Left lung (tissue), 10 donors: Measurements from ENCODE around the gene ALDH2. TPM values are rescaled to one million over a fixed set of nuclear protein-coding genes. Genes with fewer than 3 reads are reported as not detected.

Experiments used
- ATAC-seq: fragments of 200-7000 bp; cut with Tn5 transposase; one replicate; pipeline ENCODE4 v1.9.1; 2020; ENCODE audit warnings: moderate library complexity
- DNase-seq, 4 donors: peaks; one replicate each; pipeline ENCODE4 v3.0.0-alpha.2; 2013 to 2020
- H3K27ac ChIP-seq, 2 donors: fragments of 200-600 bp; sonication (generic) in 1 of 2; one replicate each; pipeline versions ENCODE4 v1.5.0 to v1.8.0; 2020 to 2021
- H3K27me3 ChIP-seq, 2 donors: fragments of 200-600 bp; sonication (generic) in 1 of 2; one replicate each; pipeline versions ENCODE4 v1.5.0 to v1.8.0; 2020 to 2021
- H3K36me3 ChIP-seq, 2 donors: fragments of 200-600 bp; sonication (generic) in 1 of 2; one replicate each; pipeline versions ENCODE4 v1.5.0 to v1.8.0; 2020 to 2021
- H3K4me1 ChIP-seq, 2 donors: fragments of 200-600 bp; one replicate each; pipeline ENCODE4 v1.8.0; 2021
- H3K4me3 ChIP-seq, 2 donors: fragments of 200-600 bp; sonication (generic) in 1 of 2; one replicate each; pipeline versions ENCODE4 v1.5.0 to v1.8.0; 2020 to 2021; ENCODE audit warnings: mild to moderate bottlenecking in 1 of 2
- H3K9me3 ChIP-seq, 2 donors: fragments of 200-600 bp; sonication (generic) in 1 of 2; one replicate each; pipeline versions ENCODE4 v1.5.0 to v1.8.0; 2020 to 2021
- intact Hi-C, 2 donors: fragments of 100-400 bp; cut with DNase I; formaldehyde crosslinking; loops; one replicate each; pipeline versions ENCODE4 v1.11.2 to v1.14.2; 2022
- polyA plus RNA-seq, 6 donors: library from polyadenylated mRNA; unstranded; fragments of 120-200 nt; gene quantifications; one replicate each; pipeline ENCODE4 v1.2.1, GENCODE V29; 2013; ENCODE audit not compliant: insufficient read length in 6 of 6
- total RNA-seq, 2 donors: library from RNA; stranded (reverse); fragmentation: NEBNext Ultra II Directional; extraction: Animal tissue kit (Norgen Biotek cat#: 25700); gene quantifications; one replicate each; pipeline ENCODE4 v1.2.1, GENCODE V29; 2021
- TF ChIP-seq, protein P1 (sequence below), 2 donors: fragments of 200-600 bp; sonication (generic) in 1 of 2; IDR thresholded peaks; one replicate each; pipeline versions ENCODE4 v1.5.0 to v1.8.0; 2021; ENCODE audit warnings: antibody characterized with exemption in 2 of 2
- donor health status: DM: no; HTN: yes; CAD: no.
- donor health status: DM: no; HTN: no; CAD: no.

The ALDH2 gene
- total and polyA plus RNA-seq, 8 donors: 91.6 to 289 (median 104) TPM

DNA sequence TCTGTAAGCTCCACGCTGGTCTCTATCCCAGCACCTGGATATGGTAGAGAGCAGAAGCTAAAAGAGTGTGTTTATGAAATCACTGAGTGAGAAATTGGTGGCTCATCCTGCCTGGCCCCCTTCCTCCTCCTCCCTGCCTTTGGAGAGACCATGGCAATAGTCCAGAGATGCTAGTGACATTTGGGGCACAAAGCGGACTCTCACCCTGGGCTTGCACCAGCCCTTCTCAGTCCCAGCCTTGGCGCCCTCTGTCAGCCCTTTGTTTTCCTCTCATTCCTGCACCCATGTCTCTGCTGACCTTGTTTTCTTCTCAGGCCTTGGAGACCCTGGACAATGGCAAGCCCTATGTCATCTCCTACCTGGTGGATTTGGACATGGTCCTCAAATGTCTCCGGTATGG is 18.2 kb downstream of the ALDH2 start:
- intact Hi-C loops: no loop called here
- H3K27ac ChIP-seq: no peak overlapping the region
- DNase-seq (peak in 1 of 4 donors; percentile 17), ATAC-seq (no peak)
- peaks cover 5 to 21% of the 10 kb centered on the region in 2 donors for H3K4me1 ChIP-seq
- H3K27me3 ChIP-seq: no peaks in the 10 kb centered on the region
- H3K36me3 ChIP-seq: peaks cover 0 to 96% of the 10 kb centered on the region in 2 donors
- H3K9me3 ChIP-seq: peaks cover 0 to 3% of the 10 kb centered on the region in 2 donors
- TF ChIP-seq, protein P1, sequence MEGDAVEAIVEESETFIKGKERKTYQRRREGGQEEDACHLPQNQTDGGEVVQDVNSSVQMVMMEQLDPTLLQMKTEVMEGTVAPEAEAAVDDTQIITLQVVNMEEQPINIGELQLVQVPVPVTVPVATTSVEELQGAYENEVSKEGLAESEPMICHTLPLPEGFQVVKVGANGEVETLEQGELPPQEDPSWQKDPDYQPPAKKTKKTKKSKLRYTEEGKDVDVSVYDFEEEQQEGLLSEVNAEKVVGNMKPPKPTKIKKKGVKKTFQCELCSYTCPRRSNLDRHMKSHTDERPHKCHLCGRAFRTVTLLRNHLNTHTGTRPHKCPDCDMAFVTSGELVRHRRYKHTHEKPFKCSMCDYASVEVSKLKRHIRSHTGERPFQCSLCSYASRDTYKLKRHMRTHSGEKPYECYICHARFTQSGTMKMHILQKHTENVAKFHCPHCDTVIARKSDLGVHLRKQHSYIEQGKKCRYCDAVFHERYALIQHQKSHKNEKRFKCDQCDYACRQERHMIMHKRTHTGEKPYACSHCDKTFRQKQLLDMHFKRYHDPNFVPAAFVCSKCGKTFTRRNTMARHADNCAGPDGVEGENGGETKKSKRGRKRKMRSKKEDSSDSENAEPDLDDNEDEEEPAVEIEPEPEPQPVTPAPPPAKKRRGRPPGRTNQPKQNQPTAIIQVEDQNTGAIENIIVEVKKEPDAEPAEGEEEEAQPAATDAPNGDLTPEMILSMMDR (IDR thresholded peaks at IDR 0.05): no peak
- no peak overlapping the region for H3K4me3 ChIP-seq

DNA sequence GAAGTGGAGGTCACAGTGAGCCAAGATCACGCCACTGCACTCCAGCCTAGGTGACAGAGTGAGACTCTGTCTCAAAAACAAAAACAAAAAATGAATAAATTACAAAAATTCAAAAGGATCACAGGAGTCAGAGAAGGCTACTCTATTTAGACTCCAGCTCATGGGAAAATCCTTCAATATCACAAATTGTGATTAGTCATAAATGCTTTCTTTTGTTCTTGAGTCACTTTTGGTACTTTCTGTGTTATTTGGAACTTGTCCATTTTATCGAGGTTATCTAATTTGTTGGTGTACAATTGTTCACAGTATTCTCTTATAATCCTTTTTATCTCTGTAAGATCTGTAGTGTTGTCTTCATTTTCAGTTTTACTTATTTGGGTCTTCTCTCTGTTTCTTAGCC is 18.9 kb downstream of the ALDH2 start:
- H3K27ac ChIP-seq: peak overlapping the region in 1 of 2 donors; percentile 35
- no peak overlapping the region for H3K4me3 ChIP-seq
- H3K9me3 ChIP-seq: peaks cover 0 to 3% of the 10 kb centered on the region in 2 donors
- intact Hi-C loops: no loop called here
- H3K27me3 ChIP-seq: no peaks in the 10 kb centered on the region
- peaks cover 0 to 99% of the 10 kb centered on the region in 2 donors for H3K36me3 ChIP-seq
- ATAC-seq (no peak), DNase-seq (no peak)
- TF ChIP-seq, protein P1 (IDR thresholded peaks at IDR 0.05): no peak
- H3K4me1 ChIP-seq: peaks cover 2 to 14% of the 10 kb centered on the region in 2 donors

DNA sequence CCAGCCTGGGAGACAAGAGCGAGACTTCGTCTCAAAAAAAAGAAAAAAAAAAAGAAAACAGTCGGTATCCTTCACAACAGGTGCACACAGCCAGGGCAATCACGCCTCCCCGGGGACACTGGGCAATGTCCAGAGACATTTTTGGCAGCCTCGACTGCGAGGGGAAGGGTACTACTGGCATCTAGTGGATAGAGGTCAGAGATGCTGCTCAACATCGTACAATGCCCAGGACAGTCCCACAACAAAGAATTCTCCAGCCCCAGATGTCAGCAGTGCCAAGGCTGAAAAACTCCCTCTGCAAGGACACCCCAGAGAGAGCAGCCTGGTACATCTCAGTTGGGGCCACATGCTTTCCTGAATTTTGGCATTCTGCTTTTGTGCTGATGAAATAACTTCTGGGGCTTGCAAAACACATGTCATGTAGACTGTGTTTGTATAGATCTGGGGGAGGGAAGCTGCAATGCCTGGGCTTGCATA is 21.5 kb downstream of the ALDH2 start:
- intact Hi-C loops: no loop called here
- ATAC-seq (peak; percentile 54), DNase-seq (peak in 1 of 4 donors; percentile 47)
- no peaks in the 10 kb centered on the region for H3K9me3 ChIP-seq
- no peak overlapping the region for H3K4me3 ChIP-seq
- H3K27me3 ChIP-seq: no peaks in the 10 kb centered on the region
- peaks cover 0 to 9% of the 10 kb centered on the region in 2 donors for H3K4me1 ChIP-seq
- TF ChIP-seq, protein P1 (IDR thresholded peaks at IDR 0.05): peak in 1 of 2 donors; percentile 37
- H3K27ac ChIP-seq: peak overlapping the region in 1 of 2 donors; percentile 28
- peaks cover 0 to 99% of the 10 kb centered on the region in 2 donors for H3K36me3 ChIP-seq

DNA sequence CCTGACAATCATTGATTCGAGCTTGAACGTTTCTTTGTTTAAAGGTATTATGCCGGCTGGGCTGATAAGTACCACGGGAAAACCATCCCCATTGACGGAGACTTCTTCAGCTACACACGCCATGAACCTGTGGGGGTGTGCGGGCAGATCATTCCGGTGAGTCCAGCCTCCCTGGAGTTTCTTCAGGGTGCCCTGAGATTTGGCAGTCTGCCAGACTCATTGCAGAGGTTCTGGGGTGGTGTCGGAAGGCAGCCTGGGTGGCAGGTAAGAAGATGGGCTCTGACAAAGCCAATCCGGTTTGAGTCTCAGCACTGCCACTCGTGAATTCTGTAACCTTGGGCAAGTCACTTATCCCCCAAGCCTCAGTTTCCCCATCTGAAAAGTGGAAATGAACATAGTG is 23.0 kb downstream of the ALDH2 start:
- no peaks in the 10 kb centered on the region for H3K27me3 ChIP-seq
- TF ChIP-seq, protein P1 (IDR thresholded peaks at IDR 0.05): no peak
- H3K4me3 ChIP-seq: no peak overlapping the region
- intact Hi-C loops: no loop called here
- ATAC-seq (no peak), DNase-seq (peak in 1 of 4 donors; percentile 17)
- no peaks in the 10 kb centered on the region for H3K9me3 ChIP-seq
- H3K4me1 ChIP-seq: peaks cover 0 to 9% of the 10 kb centered on the region in 2 donors
- H3K36me3 ChIP-seq: peaks cover 0 to 99% of the 10 kb centered on the region in 2 donors
- H3K27ac ChIP-seq: no peak overlapping the region

DNA sequence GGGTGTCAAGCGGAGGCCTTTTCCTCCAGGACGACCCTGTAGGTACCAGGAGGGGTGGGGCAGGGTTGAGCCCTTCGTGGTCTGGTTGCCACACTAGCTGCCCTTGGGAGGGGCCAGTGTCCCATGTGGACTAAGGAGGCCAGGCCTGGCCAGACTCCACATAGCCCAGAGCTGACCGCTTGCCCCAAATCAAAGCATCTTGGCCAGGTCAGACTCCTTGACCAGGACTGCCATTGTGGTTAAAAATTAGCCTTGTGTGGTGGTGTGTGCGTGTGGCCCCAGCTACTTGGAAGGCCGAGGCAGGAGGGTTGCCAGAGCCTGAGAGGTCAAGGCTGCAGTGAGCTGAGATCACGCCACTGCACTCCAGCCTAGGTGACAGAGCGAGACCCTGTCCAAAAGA is 24.8 kb downstream of the ALDH2 start:
- peak overlapping the region in 1 of 2 donors; percentile 9 for H3K27ac ChIP-seq
- ATAC-seq: no peak
- intact Hi-C loops: no loop called here
- no peaks in the 10 kb centered on the region for H3K9me3 ChIP-seq
- H3K4me1 ChIP-seq: peaks cover 0 to 9% of the 10 kb centered on the region in 2 donors
- H3K27me3 ChIP-seq: no peaks in the 10 kb centered on the region
- DNase-seq: no peak
- TF ChIP-seq, protein P1 (IDR thresholded peaks at IDR 0.05): no peak
- no peak overlapping the region for H3K4me3 ChIP-seq
- H3K36me3 ChIP-seq: peaks cover 0 to 100% of the 10 kb centered on the region in 2 donors
